ENCODE results near the gene CSE1L.
"Not testable (repeated sequence)": the region's sequence is repeated elsewhere in the genome, so short reads cannot be mapped to it uniquely, and the experiment has no call there.

CSE1L gene

GRCh38 chr20:49039854-49040253, 6.3 kb upstream of the CSE1L start:
- H3K4me1 Mint-ChIP-seq (ENCODE audit: low read depth): peaks cover 12% of the 10 kb centered on the region
- H3K27me3 Mint-ChIP-seq (ENCODE audit: low read depth): no peaks in the 10 kb centered on the region
- peaks cover 6% of the 10 kb centered on the region for H3K36me3 Mint-ChIP-seq (ENCODE audit: low read depth)
- H3K4me3 Mint-ChIP-seq: no peak overlapping the region
- H3K27ac Mint-ChIP-seq: no peak overlapping the region
- H3K9me3 Mint-ChIP-seq: no peaks in the 10 kb centered on the region

- H3K27me3 Mint-ChIP-seq (ENCODE audit: low read depth): no peaks in the 10 kb centered on the region
- no peaks in the 10 kb centered on the region for H3K9me3 Mint-ChIP-seq
- H3K4me3 Mint-ChIP-seq: no peak overlapping the region
- peaks cover 24% of the 10 kb centered on the region for H3K4me1 Mint-ChIP-seq (ENCODE audit: low read depth)
- peaks cover 11% of the 10 kb centered on the region for H3K36me3 Mint-ChIP-seq (ENCODE audit: low read depth)
- no peak overlapping the region for H3K27ac Mint-ChIP-seq
Measured at GRCh38 chr20:49043000-49043399, 3.1 kb upstream of the CSE1L start.

DNA sequence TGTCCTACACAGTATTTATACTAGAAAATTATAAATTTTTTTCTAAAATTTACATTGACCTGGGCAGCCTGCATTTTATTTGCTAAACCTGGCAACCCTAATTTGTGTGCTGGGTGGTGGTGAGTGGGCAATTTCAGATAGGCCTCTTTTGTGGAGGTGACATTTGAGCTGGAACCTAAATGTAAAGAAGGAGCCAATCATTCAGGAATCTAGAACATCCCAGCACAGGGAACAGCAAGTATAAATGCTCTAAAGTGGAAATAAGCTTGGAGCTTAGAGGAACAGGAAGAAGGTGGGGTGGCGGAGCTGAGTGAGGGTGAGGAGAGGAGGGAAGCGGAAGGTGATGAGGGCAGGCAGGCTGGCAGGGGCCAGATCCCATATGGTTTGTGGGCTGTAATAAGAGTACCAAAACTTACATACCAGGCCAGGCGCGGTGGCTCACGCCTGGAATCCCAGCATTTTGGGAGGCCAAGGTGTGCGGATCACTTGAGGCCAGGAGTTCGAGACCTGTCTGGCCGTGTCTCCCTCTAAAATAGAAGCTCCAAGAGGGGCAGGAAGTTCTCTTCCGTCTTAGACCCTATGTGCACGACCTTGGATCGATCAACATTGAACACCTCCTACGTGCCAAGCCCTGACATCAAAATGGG, 549 bp upstream of the CSE1L start:
- Mint-ChIP-seq H3K4me1 (ENCODE audit: low read depth) (peaks cover 24% of the 10 kb centered on the region), H3K27me3 (ENCODE audit: low read depth) (no peaks in the 10 kb centered on the region), H3K9me3 (no peaks in the 10 kb centered on the region), H3K36me3 (ENCODE audit: low read depth) (peaks cover 15% of the 10 kb centered on the region), H3K4me3 (peak overlapping the region; percentile 95), H3K27ac (peak overlapping the region; percentile 98)

- Mint-ChIP-seq H3K4me1 (ENCODE audit: low read depth) (peaks cover 34% of the 10 kb centered on the region), H3K27me3 (ENCODE audit: low read depth) (no peaks in the 10 kb centered on the region), H3K36me3 (ENCODE audit: low read depth) (peaks cover 25% of the 10 kb centered on the region), H3K4me3 (no peak overlapping the region), H3K27ac (peak overlapping the region; percentile 16), H3K9me3 (no peaks in the 10 kb centered on the region)
Measured at GRCh38 chr20:49052334-49052733, 6.2 kb downstream of the CSE1L start.

- peaks cover 18% of the 10 kb centered on the region for H3K36me3 Mint-ChIP-seq (ENCODE audit: low read depth)
- no peaks in the 10 kb centered on the region for H3K27me3 Mint-ChIP-seq (ENCODE audit: low read depth)
- no peak overlapping the region for H3K4me3 Mint-ChIP-seq
- H3K27ac Mint-ChIP-seq: no peak overlapping the region
- no peaks in the 10 kb centered on the region for H3K9me3 Mint-ChIP-seq
- H3K4me1 Mint-ChIP-seq (ENCODE audit: low read depth): peaks cover 22% of the 10 kb centered on the region
Measured at GRCh38 chr20:49054056-49054643, 8.0 kb downstream of the CSE1L start.

DNA sequence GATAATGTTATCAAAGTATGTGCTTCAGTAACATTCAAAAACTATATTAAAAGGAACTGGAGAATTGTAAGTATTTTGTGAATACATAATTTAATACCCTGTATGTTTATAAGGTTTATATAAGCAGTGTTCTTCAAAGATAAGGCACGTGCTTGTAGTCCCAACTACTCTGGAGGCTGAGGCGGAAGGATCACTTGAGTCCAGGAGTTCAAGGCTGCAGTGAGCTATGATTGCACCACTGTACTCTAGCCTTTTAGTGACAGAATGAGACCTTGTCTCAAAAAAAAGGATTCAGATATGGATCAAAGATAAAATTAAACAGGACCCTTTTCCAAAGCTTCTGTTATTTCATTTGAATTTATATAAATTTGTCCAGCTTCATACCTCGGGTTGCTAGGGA, 17.2 kb downstream of the CSE1L start:
- Mint-ChIP-seq H3K4me3 (no peak overlapping the region), H3K27me3 (ENCODE audit: low read depth) (no peaks in the 10 kb centered on the region), H3K27ac (no peak overlapping the region), H3K36me3 (ENCODE audit: low read depth) (peaks cover 29% of the 10 kb centered on the region), H3K9me3 (no peaks in the 10 kb centered on the region), H3K4me1 (ENCODE audit: low read depth) (peaks cover 9% of the 10 kb centered on the region)

DNA sequence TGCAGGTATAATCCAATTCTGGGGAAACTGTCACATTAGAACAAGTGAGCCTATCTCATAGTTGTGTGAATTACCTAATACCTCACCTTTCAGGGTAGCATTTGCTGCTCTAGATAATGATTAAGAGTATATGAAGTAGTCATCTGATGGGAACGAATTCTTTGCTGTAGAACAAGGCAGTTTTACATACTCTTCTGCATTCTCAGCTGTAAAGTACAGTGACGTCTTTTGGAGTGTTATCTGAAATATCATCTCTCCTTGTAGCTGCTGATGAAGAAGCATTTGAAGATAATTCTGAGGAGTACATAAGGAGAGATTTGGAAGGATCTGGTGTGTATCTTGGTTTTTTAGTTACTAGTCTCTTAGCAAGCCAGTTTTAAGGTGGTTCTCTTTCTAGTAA, 28.4 kb downstream of the CSE1L start:
- H3K36me3 Mint-ChIP-seq (ENCODE audit: low read depth): peaks cover 32% of the 10 kb centered on the region
- no peak overlapping the region for H3K27ac Mint-ChIP-seq
- H3K4me1 Mint-ChIP-seq (ENCODE audit: low read depth): peaks cover 7% of the 10 kb centered on the region

GRCh38 chr20:49078310-49078709, 32.2 kb downstream of the CSE1L start:
- no peak overlapping the region for H3K27ac Mint-ChIP-seq
- peaks cover 4% of the 10 kb centered on the region for H3K4me1 Mint-ChIP-seq (ENCODE audit: low read depth)
- H3K4me3 Mint-ChIP-seq: no peak overlapping the region
- H3K27me3 Mint-ChIP-seq (ENCODE audit: low read depth): no peaks in the 10 kb centered on the region
- no peaks in the 10 kb centered on the region for H3K9me3 Mint-ChIP-seq
- H3K36me3 Mint-ChIP-seq (ENCODE audit: low read depth): peaks cover 34% of the 10 kb centered on the region

More for the DNA sequence above, 28.4 kb downstream of the CSE1L start:
- Mint-ChIP-seq H3K4me3 (no peak overlapping the region), H3K9me3 (no peaks in the 10 kb centered on the region), H3K27me3 (ENCODE audit: low read depth) (no peaks in the 10 kb centered on the region)

DNA sequence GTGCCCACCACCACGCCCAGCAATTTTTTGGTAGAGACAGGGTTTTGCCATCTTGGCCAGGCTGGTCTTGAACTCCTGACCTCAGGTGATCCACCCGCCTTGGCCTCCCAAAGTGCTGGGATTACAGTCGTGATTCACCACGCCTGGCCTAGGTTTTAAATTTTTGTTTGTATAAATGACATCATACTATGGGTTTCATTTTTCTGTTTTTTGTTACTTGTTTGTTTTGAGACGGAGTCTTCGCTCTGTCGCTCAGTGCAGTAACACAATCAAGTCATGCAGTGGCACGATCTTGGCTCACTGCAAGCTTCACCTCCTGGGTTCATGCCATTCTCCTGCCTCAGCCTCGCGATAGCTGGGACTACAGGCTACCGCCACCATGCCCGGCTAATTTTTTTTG, 36.2 kb downstream of the CSE1L start:
- H3K4me3 Mint-ChIP-seq; H3K27me3 Mint-ChIP-seq (ENCODE audit: low read depth); H3K27ac Mint-ChIP-seq; H3K4me1 Mint-ChIP-seq (ENCODE audit: low read depth); H3K9me3 Mint-ChIP-seq: not testable (repeated sequence)
- H3K36me3 Mint-ChIP-seq (ENCODE audit: low read depth): peaks cover 43% of the 10 kb centered on the region

DNA sequence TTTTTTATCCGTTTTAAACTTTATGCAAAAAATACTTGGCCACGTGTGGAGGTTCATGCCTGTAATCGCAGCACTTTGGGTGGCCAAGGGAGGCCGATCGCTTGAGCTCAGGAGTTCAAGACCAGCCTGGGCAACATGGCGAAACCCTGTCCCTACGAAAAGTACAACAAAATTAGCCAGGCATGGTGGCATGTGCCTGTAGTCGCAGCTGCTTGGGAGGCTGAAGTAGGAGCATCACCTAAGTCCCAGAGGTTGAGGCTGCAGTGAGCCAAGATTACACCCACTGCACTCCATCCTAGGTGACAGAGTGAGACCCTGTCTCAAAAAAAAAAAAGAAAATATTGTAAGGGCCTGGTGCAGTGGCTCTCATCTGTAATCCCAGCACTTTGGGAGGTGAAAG, 45.0 kb downstream of the CSE1L start:
- H3K27ac Mint-ChIP-seq: no peak overlapping the region
- H3K4me3 Mint-ChIP-seq: no peak overlapping the region
- no peaks in the 10 kb centered on the region for H3K4me1 Mint-ChIP-seq (ENCODE audit: low read depth)
- no peaks in the 10 kb centered on the region for H3K27me3 Mint-ChIP-seq (ENCODE audit: low read depth)
- H3K36me3 Mint-ChIP-seq (ENCODE audit: low read depth): peaks cover 40% of the 10 kb centered on the region
- H3K9me3 Mint-ChIP-seq: no peaks in the 10 kb centered on the region

DNA sequence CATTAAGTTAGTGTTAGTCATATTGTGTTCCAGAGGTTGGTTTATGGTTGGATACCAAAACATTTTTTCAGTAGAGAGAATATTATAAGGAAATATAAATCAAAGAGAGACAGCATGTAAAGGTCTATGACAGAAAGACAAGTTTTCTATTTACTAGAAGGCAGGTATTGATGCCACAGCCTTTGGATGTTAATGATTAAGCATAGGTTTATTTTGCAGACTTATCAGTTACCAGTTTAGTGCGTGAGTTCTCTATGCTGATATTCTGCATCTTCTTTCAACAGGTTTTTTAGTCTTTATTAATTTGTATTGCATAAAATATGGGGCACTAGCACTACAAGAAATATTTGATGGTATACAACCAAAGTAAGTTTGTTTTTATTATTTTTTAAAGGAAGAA, 45.6 kb downstream of the CSE1L start:
- H3K9me3 Mint-ChIP-seq: no peaks in the 10 kb centered on the region
- peaks cover 44% of the 10 kb centered on the region for H3K36me3 Mint-ChIP-seq (ENCODE audit: low read depth)
- H3K27me3 Mint-ChIP-seq (ENCODE audit: low read depth): no peaks in the 10 kb centered on the region
- H3K4me3 Mint-ChIP-seq: no peak overlapping the region
- H3K4me1 Mint-ChIP-seq (ENCODE audit: low read depth): no peaks in the 10 kb centered on the region
- no peak overlapping the region for H3K27ac Mint-ChIP-seq

- Mint-ChIP-seq H3K27me3 (ENCODE audit: low read depth) (no peaks in the 10 kb centered on the region), H3K27ac (no peak overlapping the region), H3K9me3 (no peaks in the 10 kb centered on the region), H3K36me3 (ENCODE audit: low read depth) (peaks cover 54% of the 10 kb centered on the region), H3K4me3 (no peak overlapping the region), H3K4me1 (ENCODE audit: low read depth) (peaks cover 10% of the 10 kb centered on the region)
Measured at GRCh38 chr20:49096203-49096730, 50.2 kb downstream of the CSE1L start.

DNA sequence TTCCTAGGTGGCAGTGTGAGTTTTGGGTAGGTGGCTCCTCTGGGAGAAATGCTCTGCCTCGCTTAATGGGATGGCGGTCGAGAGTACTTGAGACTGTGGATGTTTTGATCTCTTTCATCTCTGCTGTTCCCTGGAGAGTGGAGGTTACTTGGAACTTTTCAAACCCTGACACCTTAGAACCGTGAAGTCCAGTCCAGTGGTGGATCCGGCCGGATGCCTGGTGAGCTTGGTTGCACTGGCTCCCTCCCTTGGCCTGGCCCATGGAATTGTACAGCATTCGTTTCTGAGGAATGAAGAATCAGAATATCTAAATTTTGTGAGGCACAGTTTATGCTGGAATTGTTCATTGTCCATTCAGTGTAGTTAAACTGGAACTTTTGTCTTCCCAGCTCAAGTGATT, 51.0 kb downstream of the CSE1L start:
- Mint-ChIP-seq H3K27ac (no peak overlapping the region), H3K4me1 (ENCODE audit: low read depth) (peaks cover 16% of the 10 kb centered on the region), H3K4me3 (no peak overlapping the region), H3K27me3 (ENCODE audit: low read depth) (no peaks in the 10 kb centered on the region), H3K9me3 (no peaks in the 10 kb centered on the region), H3K36me3 (ENCODE audit: low read depth) (peaks cover 56% of the 10 kb centered on the region)

GRCh38 chr20:49098136-49098535, 52.0 kb downstream of the CSE1L start:
- Mint-ChIP-seq H3K4me1 (ENCODE audit: low read depth) (peaks cover 16% of the 10 kb centered on the region), H3K9me3 (no peaks in the 10 kb centered on the region), H3K4me3 (no peak overlapping the region), H3K36me3 (ENCODE audit: low read depth) (peaks cover 56% of the 10 kb centered on the region), H3K27ac (no peak overlapping the region), H3K27me3 (ENCODE audit: low read depth) (no peaks in the 10 kb centered on the region)

DNA sequence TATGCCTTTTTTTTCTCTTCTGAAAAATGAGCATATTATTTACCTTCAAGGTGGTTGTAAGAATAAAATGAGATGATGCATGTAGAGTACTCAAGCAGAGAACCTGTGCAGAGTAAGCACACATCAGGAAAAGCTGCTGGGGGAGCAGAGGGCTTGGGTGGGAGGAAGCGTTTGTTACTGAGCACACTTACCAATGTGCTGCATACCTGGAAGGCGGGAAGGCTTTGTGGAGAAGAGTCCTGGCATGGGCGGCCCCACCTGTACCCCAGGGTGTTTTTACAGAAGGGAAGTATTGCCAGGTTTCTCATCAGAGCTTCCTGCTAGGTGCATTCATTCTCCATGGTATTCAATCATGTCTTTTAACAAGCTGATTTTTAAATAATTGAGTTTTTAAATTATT, 52.9 kb downstream of the CSE1L start:
- Mint-ChIP-seq H3K36me3 (ENCODE audit: low read depth) (peaks cover 58% of the 10 kb centered on the region), H3K9me3 (no peaks in the 10 kb centered on the region), H3K4me1 (ENCODE audit: low read depth) (peaks cover 16% of the 10 kb centered on the region), H3K4me3 (no peak overlapping the region), H3K27ac (peak overlapping the region; percentile 57), H3K27me3 (ENCODE audit: low read depth) (no peaks in the 10 kb centered on the region)
